ENCODE data around the gene DCAF17.
A peak's percentile ranks its signal among the peaks of the same experiment; 100 is the strongest.

DCAF17 gene

GRCh38 chr2:171434013-171434989 is at the start of gene DCAF17:
DCAF17 (plus strand) TSS chr2:171434226; CDS start chr2:171434578, 352 bp downstream.
- DNase-seq: peak; percentile 95

GRCh38 chr2:171386627-171387026 is 47.4 kb upstream of the DCAF17 start:
- DNase-seq: no peak

GRCh38 chr2:171387052-171387451 is 47.0 kb upstream of the DCAF17 start:
- no peak for DNase-seq

- no peak for DNase-seq
Measured at GRCh38 chr2:171389325-171389724, 44.7 kb upstream of the DCAF17 start.

- no peak for DNase-seq
Measured at GRCh38 chr2:171389780-171390179, 44.2 kb upstream of the DCAF17 start.

GRCh38 chr2:171390941-171391516 is 43.0 kb upstream of the DCAF17 start:
- DNase-seq: no peak

- DNase-seq: no peak
Measured at GRCh38 chr2:171391532-171391931, 42.5 kb upstream of the DCAF17 start.

- DNase-seq: no peak
Measured at GRCh38 chr2:171393487-171393886, 40.5 kb upstream of the DCAF17 start.

GRCh38 chr2:171394164-171394740 is 39.8 kb upstream of the DCAF17 start:
- DNase-seq: no peak

- no peak for DNase-seq
Measured at GRCh38 chr2:171399292-171399691, 34.7 kb upstream of the DCAF17 start.

GRCh38 chr2:171400395-171400794 is 33.6 kb upstream of the DCAF17 start:
- no peak for DNase-seq

- no peak for DNase-seq
Measured at GRCh38 chr2:171401947-171402346, 32.1 kb upstream of the DCAF17 start.

- DNase-seq: no peak
Measured at GRCh38 chr2:171402906-171403580, 31.0 kb upstream of the DCAF17 start.

- DNase-seq: no peak
Measured at GRCh38 chr2:171404261-171404660, 29.8 kb upstream of the DCAF17 start.

GRCh38 chr2:171404719-171405118 is 29.3 kb upstream of the DCAF17 start:
- DNase-seq: no peak

GRCh38 chr2:171405546-171405945 is 28.5 kb upstream of the DCAF17 start:
- DNase-seq: no peak

GRCh38 chr2:171406044-171406443 is 28.0 kb upstream of the DCAF17 start:
- no peak for DNase-seq

GRCh38 chr2:171407030-171407675 is 26.9 kb upstream of the DCAF17 start:
- DNase-seq: no peak

- no peak for DNase-seq
Measured at GRCh38 chr2:171407676-171408044, 26.4 kb upstream of the DCAF17 start.

- no peak for DNase-seq
Measured at GRCh38 chr2:171409436-171409971, 24.5 kb upstream of the DCAF17 start.

GRCh38 chr2:171410101-171410500 is 23.9 kb upstream of the DCAF17 start:
- DNase-seq: no peak

GRCh38 chr2:171410624-171411023 is 23.4 kb upstream of the DCAF17 start:
- no peak for DNase-seq

GRCh38 chr2:171411214-171411613 is 22.8 kb upstream of the DCAF17 start:
- DNase-seq: no peak

Measured in KG1 (cell line).